ENCODE data around the gene OARD1.
"Not testable (repeated sequence)": the region's sequence is repeated elsewhere in the genome, so short reads cannot be mapped to it uniquely, and the experiment has no call there.

Gene OARD1

GRCh38 chr6:41025966-41026530, 46.1 kb downstream of the OARD1 start:
- DNase-seq = no peak

DNA sequence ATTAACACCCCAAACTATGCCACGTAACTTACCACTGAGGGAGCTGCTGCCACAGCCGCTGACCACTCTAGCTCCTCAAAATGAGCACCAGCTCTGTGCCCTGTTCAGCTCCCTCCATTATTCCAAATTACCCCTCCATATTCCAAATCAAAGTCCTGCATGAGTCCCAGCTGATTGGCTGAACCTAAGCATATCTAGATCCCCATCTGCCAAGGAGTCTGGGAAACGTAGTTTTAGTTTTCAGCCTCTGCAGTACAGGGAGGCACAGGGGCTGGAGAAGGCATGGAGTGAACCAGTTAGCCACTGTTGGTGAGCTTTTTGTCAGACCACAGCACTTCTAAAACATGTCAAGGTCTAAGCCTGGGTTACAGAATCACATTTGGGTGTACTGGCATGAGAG, 49.0 kb downstream of the OARD1 start:
- no peak for DNase-seq

GRCh38 chr6:41022294-41022693, 49.9 kb downstream of the OARD1 start:
- no peak for DNase-seq

DNA sequence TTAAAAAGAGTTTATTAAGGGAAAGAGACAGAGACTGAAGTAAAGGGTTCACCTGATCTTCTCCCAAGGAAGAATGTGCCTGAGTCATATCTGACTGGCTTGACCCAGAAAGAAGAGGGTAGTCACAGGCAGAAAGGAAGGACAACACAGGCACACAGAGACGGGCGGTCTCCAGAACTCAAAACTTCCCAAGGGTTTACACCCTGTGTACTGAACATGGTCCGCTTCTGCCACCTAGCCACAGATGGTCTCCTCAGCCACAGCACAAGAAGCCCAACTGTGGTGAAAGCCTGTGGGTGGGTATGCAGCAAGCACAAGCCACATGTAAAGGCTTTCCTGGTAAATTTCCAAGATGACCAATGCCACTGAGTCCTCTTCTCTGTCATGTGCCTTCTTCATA, 50.3 kb downstream of the OARD1 start:
- DNase-seq = no peak

DNA sequence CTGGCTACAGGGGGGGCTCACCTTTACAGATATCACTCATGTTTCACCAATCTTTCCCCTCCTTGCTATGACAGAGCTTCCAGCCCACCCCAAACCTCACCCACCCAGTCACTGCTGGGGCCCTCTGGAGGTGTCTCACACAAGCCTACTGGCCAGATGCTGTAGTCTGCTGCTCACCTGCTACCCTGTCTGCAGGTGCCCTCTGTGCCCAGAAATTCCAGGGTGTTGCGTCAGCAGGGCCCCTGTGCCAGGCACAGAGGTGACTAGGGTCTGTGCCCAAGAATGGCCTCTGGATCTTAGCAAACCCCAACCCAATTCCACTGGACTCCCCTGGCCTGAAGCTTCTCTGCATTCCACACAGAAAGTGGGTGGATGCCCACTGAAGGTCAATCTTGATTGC, 54.5 kb downstream of the OARD1 start:
- no peak for DNase-seq

DNA sequence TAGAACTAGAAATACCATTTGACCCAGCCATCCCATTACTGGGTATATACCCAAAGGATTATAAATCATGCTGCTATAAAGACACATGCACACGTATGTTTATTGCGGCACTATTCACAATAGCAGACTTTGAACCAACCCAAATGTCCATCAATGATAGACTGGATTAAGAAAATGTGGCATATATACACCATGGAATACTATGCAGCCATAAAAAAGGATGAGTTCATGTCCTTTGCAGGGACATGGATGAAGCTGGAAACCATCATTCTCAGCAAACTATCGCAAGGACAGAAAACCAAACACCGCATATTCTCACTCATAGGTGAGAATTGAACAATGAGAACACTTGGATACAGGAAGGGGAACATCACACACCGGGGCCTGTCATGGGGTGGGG, 56.3 kb downstream of the OARD1 start:
- DNase-seq = not testable (repeated sequence)

DNA sequence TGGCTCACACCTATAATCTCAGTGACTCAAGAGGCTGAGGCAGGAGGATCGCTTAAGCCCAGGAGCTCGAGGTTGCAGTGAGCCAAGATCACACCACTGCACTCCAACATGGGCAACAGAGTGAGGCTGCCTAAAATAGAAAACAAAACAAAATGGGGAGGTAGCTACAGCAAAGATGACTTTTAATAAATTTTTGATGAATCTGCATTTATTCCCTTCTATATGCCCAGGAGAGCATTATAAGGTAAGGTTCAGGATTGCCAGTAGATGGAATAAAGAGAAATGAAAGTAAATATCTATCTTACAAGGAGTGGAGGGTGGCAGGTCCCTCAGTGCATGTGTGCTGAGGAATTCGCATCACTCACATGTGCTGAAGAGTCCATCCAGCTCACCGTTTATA, 57.4 kb downstream of the OARD1 start:
- no peak for DNase-seq

Data from activated naive CD4-positive, alpha-beta T cell (primary cell).